Measurements from ENCODE around the gene PCDHGA8. TPM values are rescaled to one million over a fixed set of nuclear protein-coding genes. Genes with fewer than 3 reads are reported as not detected.
"Not testable (repeated sequence)": the region's sequence is repeated elsewhere in the genome, so short reads cannot be mapped to it uniquely, and the experiment has no call there.

Gene PCDHGA8
- total RNA-seq, 1 experiment from 2014 or later: 0.32 TPM

DNA sequence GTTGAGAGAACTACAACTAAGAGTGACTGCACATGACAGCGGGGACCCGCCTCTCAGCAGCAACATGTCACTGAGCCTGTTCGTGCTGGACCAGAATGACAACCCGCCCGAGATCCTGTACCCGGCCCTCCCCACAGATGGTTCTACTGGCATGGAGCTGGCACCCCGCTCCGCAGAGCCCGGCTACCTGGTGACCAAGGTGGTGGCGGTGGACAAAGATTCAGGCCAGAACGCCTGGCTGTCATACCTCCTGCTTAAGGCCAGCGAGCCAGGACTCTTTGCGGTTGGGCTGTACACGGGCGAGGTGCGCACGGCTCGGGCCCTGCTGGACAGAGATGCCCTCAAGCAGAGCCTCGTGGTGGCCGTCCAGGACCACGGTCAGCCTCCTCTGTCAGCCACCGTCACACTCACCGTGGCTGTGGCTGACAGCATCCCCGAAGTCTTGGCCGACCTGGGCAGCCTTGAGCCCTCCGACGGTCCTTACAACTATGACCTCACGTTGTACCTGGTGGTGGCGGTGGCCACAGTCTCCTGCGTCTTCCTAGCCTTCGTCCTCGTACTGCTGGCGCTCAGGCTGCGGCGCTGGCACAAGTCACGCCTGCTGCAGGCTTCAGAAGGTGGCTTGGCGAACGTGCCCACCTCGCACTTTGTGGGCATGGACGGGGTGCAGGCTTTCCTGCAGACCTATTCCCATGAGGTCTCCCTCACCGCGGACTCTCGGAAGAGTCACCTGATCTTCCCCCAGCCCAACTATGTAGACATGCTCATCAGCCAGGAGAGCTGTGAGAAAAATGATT lies 7.8 kb upstream of the PCDHGA8 start:
- H3K36me3 ChIP-seq: no peaks in the 10 kb centered on the region
- no peak overlapping the region for H3K4me3 ChIP-seq
- no peak for DNase-seq (ENCODE audit: low read depth in 1 of 2, low spot score in 2 of 2)
- no peaks in the 10 kb centered on the region for H3K4me1 ChIP-seq (replicated peaks)
- no peaks in the 10 kb centered on the region for H3K27me3 ChIP-seq (replicated peaks)
- peaks cover 39% of the 10 kb centered on the region for H3K9me3 ChIP-seq (replicated peaks)
- no peak overlapping the region for H3K27ac ChIP-seq

DNA sequence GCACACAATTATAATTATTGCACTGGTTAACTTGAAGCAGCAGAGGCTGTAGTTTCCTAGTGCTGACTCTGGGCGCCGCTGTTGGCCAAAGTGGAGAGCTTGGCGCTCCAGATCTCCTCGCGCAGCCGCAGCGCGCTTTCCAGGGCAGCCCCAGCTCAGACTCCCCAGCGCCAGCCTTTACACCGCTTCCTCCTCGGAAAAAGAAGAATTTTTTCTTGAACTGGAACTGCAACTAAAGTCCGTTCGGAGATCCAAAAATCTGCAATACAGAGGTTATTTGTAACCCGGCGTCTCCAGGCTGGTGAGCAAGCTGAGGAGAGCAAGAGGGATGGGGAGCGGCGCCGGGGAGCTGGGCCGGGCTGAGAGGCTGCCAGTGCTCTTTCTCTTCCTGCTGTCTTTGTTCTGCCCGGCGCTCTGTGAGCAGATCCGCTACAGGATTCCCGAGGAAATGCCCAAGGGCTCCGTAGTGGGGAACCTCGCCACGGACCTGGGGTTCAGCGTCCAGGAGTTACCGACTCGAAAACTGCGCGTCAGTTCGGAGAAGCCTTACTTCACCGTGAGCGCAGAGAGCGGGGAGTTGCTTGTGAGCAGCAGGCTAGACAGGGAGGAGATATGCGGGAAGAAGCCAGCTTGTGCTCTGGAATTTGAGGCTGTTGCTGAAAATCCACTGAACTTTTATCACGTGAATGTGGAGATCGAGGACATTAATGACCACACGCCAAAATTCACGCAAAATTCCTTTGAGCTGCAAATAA lies 4.7 kb upstream of the PCDHGA8 start, which contains the start of gene PCDHGB4:
Gene PCDHGB4, plus strand, starts transcription at position 142 of the 755 bp plus-strand sequence. Its CDS starts 187 bp downstream, at position 329.
- H3K4me3 ChIP-seq; H3K27me3 ChIP-seq (replicated peaks); H3K27ac ChIP-seq; H3K4me1 ChIP-seq (replicated peaks); DNase-seq (ENCODE audit: low read depth in 1 of 2, low spot score in 2 of 2); H3K36me3 ChIP-seq: not testable (repeated sequence)
- peaks cover 43% of the 10 kb centered on the region for H3K9me3 ChIP-seq (replicated peaks)

DNA sequence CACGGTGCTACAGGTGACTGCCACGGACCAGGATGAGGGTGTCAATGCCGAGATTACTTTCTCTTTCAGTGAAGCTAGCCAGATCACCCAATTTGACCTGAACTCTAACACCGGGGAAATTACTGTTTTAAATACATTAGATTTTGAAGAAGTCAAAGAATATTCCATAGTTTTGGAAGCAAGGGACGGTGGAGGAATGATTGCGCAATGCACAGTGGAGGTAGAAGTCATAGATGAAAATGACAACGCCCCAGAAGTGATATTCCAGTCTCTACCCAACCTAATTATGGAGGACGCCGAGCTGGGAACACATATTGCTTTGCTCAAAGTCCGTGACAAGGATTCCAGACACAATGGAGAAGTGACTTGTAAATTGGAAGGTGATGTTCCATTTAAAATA lies 3.8 kb upstream of the PCDHGA8 start:
- Histone ChIP-seq H3K9me3 (replicated peaks) (peaks cover 36% of the 10 kb centered on the region), H3K27ac (no peak overlapping the region)

DNA sequence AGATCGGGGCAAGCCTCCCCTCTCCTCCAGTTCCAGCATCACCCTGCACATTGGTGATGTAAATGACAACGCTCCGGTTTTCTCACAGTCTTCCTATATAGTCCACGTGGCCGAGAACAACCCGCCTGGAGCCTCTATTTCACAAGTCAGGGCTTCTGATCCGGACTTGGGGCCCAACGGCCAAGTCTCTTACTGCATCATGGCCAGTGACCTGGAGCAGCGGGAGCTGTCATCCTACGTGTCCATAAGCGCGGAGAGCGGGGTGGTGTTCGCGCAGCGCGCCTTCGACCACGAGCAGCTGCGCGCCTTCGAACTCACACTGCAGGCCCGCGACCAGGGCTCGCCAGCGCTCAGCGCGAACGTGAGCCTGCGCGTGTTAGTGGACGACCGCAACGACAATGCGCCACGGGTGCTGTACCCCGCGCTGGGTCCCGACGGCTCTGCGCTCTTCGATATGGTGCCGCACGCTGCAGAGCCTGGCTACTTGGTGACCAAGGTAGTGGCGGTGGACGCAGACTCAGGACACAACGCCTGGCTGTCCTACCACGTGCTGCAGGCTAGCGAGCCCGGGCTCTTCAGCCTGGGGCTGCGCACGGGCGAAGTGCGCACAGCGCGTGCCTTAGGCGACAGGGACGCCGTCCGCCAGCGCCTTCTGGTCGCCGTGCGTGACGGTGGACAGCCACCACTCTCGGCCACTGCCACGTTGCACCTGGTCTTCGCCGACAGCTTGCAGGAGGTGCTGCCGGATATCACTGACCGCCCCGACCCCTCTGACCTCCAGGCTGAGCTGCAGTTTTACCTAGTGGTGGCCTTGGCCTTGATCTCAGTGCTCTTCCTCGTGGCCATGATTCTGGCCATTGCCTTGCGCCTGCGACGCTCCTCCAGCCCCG lies 3.0 kb upstream of the PCDHGA8 start:
- Histone ChIP-seq H3K4me1 (replicated peaks) (no peaks in the 10 kb centered on the region), H3K9me3 (replicated peaks) (peaks cover 37% of the 10 kb centered on the region), H3K36me3 (no peaks in the 10 kb centered on the region), H3K27me3 (replicated peaks) (no peaks in the 10 kb centered on the region), H3K27ac (no peak overlapping the region), H3K4me3 (no peak overlapping the region)
- DNase-seq (ENCODE audit: low read depth in 1 of 2, low spot score in 2 of 2): no peak

More for the DNA sequence above, 3.8 kb upstream of the PCDHGA8 start:
- H3K36me3 ChIP-seq: no peaks in the 10 kb centered on the region
- H3K4me1 ChIP-seq (replicated peaks): no peaks in the 10 kb centered on the region
- no peak overlapping the region for H3K4me3 ChIP-seq
- H3K27me3 ChIP-seq (replicated peaks): no peaks in the 10 kb centered on the region
- no peak for DNase-seq (ENCODE audit: low read depth in 1 of 2, low spot score in 2 of 2)

DNA sequence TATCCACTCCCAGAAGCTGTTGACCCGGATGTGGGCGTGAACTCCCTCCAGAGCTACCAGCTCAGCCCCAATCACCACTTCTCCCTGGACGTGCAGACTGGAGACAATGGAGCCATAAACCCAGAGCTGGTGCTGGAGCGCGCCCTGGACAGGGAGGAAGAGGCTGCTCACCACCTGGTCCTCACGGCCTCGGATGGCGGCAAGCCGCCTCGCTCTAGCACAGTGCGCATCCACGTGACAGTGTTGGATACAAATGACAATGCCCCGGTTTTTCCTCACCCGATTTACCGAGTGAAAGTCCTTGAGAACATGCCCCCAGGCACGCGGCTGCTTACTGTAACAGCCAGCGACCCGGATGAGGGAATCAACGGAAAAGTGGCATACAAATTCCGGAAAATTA lies 834 bp downstream of the PCDHGA8 start:
- no peak for DNase-seq (ENCODE audit: low read depth in 1 of 2, low spot score in 2 of 2)
- Histone ChIP-seq H3K27ac (no peak overlapping the region), H3K4me1 (replicated peaks) (no peaks in the 10 kb centered on the region), H3K4me3 (no peak overlapping the region), H3K9me3 (replicated peaks) (peaks cover 39% of the 10 kb centered on the region), H3K36me3 (no peaks in the 10 kb centered on the region), H3K27me3 (replicated peaks) (no peaks in the 10 kb centered on the region)

DNA sequence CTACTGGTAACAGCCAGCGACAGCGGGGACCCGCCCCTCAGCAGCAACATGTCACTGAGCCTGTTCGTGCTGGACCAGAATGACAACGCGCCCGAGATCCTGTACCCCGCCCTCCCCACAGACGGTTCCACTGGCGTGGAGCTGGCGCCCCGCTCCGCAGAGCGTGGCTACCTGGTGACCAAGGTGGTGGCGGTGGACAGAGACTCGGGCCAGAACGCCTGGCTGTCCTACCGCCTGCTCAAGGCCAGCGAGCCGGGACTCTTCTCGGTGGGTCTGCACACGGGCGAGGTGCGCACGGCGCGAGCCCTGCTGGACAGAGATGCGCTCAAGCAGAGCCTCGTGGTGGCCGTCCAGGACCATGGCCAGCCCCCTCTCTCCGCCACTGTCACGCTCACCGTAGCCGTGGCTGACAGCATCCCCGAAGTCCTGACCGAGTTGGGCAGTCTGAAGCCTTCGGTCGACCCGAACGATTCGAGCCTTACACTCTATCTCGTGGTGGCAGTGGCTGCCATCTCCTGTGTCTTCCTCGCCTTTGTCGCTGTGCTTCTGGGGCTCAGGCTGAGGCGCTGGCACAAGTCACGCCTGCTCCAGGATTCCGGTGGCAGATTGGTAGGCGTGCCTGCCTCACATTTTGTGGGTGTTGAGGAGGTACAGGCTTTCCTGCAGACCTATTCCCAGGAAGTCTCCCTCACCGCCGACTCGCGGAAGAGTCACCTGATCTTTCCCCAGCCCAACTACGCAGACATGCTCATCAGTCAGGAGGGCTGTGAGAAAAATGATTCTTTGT lies 2.2 kb downstream of the PCDHGA8 start:
- not testable (repeated sequence) for H3K27me3 ChIP-seq (replicated peaks); H3K4me3 ChIP-seq; H3K36me3 ChIP-seq; H3K4me1 ChIP-seq (replicated peaks); H3K27ac ChIP-seq; DNase-seq (ENCODE audit: low read depth in 1 of 2, low spot score in 2 of 2)
- H3K9me3 ChIP-seq (replicated peaks): peaks cover 39% of the 10 kb centered on the region

DNA sequence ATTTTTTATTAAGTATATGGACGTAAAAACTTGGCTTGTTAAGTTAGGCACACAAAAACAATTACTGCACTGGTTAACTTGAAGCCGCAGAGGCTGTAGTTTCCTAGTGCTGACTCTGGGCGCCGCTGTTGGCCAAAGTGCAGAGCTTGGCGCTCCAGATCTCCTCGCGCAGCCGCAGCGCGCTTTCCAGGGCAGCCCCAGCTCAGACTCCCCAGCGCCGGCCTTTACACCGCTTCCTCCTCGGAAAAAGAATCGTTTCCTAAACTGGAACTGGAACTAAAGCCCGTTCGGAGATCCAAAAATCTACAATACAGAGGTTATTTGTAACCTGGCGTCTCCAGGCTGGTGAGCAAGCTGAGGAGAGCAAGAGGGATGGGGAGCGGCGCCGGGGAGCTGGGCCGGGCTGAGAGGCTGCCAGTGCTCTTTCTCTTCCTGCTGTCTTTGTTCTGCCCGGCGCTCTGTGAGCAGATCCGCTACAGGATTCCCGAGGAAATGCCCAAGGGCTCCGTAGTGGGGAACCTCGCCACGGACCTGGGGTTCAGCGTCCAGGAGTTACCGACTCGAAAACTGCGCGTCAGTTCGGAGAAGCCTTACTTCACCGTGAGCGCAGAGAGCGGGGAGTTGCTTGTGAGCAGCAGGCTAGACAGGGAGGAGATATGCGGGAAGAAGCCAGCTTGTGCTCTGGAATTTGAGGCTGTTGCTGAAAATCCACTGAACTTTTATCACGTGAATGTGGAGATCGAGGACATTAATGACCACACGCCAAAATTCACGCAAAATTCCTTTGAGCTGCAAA lies 5.5 kb downstream of the PCDHGA8 start, which contains the start of gene PCDHGB5:
Gene PCDHGB5, plus strand, starts transcription at position 192 of the 796 bp plus-strand sequence. Its CDS starts 181 bp downstream, at position 373.
- DNase-seq (ENCODE audit: low read depth in 1 of 2, low spot score in 2 of 2); H3K36me3 ChIP-seq; H3K27me3 ChIP-seq (replicated peaks); H3K27ac ChIP-seq; H3K4me3 ChIP-seq; H3K4me1 ChIP-seq (replicated peaks): not testable (repeated sequence)
- H3K9me3 ChIP-seq (replicated peaks): peaks cover 41% of the 10 kb centered on the region

DNA sequence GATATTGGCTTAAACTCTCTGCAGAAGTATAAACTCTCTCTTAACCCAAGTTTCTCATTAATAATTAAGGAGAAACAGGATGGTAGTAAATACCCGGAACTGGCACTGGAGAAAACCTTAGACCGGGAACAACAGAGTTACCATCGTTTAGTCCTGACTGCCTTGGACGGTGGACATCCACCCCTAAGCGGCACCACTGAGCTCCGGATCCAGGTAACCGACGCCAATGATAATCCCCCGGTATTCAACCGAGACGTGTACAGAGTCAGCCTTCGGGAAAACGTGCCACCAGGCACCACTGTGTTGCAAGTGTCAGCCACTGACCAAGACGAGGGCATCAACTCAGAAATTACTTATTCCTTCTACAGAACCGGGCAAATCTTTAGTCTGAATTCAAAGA lies 6.2 kb downstream of the PCDHGA8 start:
- Histone ChIP-seq H3K27ac (no peak overlapping the region), H3K27me3 (replicated peaks) (no peaks in the 10 kb centered on the region), H3K36me3 (no peaks in the 10 kb centered on the region), H3K4me1 (replicated peaks) (no peaks in the 10 kb centered on the region), H3K9me3 (replicated peaks) (peaks cover 40% of the 10 kb centered on the region), H3K4me3 (no peak overlapping the region)
- DNase-seq (ENCODE audit: low read depth in 1 of 2, low spot score in 2 of 2): no peak

DNA sequence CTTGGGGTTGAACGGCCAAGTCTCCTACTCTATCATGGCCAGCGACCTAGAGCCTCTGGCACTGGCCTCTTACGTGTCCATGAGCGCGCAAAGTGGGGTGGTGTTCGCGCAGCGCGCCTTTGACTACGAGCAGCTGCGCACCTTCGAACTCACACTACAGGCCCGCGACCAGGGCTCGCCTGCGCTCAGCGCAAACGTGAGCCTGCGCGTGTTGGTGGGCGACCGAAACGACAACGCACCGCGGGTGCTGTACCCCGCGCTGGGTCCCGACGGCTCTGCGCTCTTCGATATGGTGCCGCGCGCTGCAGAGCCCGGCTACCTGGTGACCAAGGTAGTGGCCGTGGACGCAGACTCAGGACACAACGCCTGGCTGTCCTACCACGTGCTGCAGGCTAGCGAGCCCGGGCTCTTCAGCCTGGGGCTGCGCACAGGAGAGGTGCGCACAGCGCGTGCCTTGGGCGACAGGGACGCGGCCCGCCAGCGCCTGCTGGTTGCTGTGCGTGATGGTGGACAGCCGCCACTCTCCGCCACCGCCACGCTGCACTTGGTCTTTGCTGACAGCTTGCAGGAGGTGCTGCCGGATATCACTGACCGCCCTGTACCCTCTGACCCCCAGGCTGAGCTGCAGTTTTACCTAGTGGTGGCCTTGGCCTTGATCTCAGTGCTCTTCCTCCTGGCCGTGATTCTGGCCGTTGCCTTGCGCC lies 7.3 kb downstream of the PCDHGA8 start:
- Histone ChIP-seq H3K9me3 (replicated peaks) (peaks cover 31% of the 10 kb centered on the region), H3K4me1 (replicated peaks) (no peaks in the 10 kb centered on the region), H3K4me3 (no peak overlapping the region), H3K36me3 (no peaks in the 10 kb centered on the region), H3K27ac (no peak overlapping the region), H3K27me3 (replicated peaks) (no peaks in the 10 kb centered on the region)
- no peak for DNase-seq (ENCODE audit: low read depth in 1 of 2, low spot score in 2 of 2)

DNA sequence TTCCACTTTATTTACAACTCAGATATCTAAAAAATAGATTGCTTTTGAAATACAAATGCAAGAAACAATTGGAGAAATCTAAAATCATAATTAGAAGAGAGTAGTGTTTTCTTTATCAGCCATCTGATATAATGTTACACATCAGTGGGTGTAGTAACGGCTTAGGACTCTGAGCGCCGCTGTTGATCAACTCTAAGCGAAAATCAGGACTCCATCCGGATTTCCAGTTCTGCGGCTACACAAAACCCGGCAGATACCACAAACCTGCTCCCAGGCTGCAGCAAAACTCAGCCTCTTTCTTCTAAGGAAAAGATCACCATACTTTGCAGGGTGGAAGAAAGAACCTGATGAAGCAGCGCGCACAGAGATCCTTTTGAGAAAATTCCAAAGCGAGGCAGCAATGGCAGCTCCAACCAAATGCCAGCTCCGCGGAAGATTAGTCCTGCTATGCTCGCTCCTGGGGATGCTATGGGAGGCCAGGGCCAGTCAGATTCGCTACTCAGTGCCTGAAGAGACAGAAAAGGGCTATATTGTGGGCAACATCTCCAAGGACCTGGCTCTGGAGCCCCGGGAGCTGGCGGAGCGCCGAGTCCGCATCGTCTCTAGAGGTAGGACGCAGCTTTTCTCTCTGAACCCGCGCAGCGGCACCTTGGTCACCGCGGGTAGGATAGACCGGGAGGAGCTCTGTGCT lies 10.3 kb downstream of the PCDHGA8 start, which contains the start of gene PCDHGA9:
Gene PCDHGA9, plus strand, starts transcription at position 226 of the 691 bp plus-strand sequence. Its CDS starts 175 bp downstream, at position 401.
- no peak within 1 kb of the TSS for H3K27ac ChIP-seq
- peaks cover 20% of the 10 kb centered on the region for H3K9me3 ChIP-seq (replicated peaks)
- DNase-seq (ENCODE audit: low read depth in 1 of 2, low spot score in 2 of 2): no peak
- H3K4me1 ChIP-seq (replicated peaks): no peaks in the 10 kb centered on the region
- H3K27me3 ChIP-seq (replicated peaks): no peaks in the 10 kb centered on the region
- H3K4me3 ChIP-seq: no peak within 1 kb of the TSS
- H3K36me3 ChIP-seq: no peaks in the 10 kb centered on the region

DNA sequence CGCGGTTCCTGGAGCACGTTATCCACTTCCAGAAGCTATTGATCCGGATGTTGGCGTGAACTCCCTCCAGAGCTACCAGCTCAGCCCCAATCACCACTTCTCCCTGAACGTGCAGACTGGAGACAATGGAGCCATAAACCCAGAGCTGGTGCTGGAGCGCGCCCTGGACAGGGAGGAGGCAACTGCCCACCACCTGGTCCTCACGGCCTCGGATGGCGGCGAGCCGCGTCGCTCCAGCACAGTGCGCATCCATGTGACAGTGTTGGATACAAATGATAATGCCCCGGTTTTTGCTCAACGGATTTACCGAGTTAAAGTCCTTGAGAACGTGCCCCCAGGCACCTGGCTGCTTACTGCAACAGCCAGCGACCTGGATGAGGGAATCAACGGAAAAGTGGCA lies 11.0 kb downstream of the PCDHGA8 start:
- Histone ChIP-seq H3K36me3 (no peaks in the 10 kb centered on the region), H3K27ac (no peak overlapping the region), H3K4me1 (replicated peaks) (no peaks in the 10 kb centered on the region), H3K9me3 (replicated peaks) (peaks cover 21% of the 10 kb centered on the region), H3K4me3 (no peak overlapping the region), H3K27me3 (replicated peaks) (no peaks in the 10 kb centered on the region)
- DNase-seq (ENCODE audit: low read depth in 1 of 2, low spot score in 2 of 2): no peak
